ENCODE data around the gene SMARCD2.
A peak's percentile ranks its signal among the peaks of the same experiment; 100 is the strongest.
"Not testable (repeated sequence)": the region's sequence is repeated elsewhere in the genome, so short reads cannot be mapped to it uniquely, and the experiment has no call there.

The SMARCD2 gene

DNA sequence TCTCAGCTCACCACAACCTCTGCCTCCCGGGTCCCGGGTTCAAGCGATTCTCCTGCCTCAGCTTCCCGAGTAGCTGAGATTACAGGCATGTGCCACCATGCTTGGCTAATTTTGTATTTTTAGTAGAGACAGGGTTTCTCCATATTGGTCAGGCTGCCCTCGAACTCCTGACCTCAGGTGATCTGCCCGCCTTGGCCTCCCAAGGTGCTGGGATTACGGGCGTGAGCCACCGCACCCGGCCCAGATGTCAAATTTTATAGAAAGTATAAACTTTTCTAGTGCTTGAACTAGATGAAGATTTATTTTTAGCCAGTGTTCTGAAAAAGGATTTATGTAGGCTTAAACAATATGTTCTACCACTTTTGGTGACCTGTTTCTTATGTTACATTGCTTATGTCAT, 46.1 kb downstream of the SMARCD2 start:
- not testable (repeated sequence) for DNase-seq

DNA sequence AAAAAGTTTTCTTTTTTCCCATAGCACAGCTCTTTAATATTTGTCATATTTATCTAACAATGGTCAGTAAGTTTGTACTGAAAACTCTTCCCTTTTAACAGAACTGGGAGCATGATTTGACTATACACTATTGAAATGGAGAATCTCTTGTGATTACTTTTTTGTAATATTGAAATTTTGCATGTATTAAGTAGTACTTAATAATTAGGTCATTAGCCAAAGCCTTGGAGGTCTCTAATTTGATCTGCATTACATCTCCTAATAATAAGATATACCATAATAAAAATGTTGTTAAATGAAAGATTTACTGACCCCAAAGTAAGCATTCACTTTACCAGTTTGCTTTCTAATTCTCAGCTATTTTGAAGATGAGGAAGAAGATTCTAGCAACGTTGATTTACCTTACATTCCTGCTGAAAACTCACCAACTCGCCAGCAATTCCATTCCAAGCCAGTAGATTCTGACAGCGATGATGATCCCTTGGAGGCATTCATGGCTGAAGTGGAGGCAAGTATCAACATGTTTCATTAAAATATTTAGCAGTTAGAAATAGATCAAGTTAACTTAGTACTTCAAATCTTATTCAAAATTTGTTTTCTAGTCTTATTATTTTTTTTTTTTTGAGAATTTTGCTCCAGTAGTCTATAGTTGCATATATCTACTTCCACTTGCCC, 50.3 kb downstream of the SMARCD2 start:
- DNase-seq, result no peak

DNA sequence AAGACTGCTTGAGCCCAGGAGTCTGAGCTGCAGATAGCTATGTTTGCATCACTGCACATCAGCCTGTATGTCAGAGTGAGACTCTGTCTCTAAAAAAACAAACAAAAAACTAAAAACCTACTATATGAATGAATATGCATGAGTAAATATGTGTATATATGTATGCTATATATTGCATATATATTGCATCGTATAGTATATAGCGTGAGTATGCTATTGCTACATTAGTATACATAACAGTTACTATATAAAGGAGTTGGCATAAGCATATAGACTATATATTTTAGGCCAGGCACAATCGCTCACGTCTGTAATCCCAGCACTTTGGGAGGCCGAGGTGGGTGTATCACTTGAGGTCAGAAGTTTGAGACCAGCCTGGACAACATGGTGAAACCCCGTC, 52.4 kb downstream of the SMARCD2 start:
- DNase-seq, result no peak

DNA sequence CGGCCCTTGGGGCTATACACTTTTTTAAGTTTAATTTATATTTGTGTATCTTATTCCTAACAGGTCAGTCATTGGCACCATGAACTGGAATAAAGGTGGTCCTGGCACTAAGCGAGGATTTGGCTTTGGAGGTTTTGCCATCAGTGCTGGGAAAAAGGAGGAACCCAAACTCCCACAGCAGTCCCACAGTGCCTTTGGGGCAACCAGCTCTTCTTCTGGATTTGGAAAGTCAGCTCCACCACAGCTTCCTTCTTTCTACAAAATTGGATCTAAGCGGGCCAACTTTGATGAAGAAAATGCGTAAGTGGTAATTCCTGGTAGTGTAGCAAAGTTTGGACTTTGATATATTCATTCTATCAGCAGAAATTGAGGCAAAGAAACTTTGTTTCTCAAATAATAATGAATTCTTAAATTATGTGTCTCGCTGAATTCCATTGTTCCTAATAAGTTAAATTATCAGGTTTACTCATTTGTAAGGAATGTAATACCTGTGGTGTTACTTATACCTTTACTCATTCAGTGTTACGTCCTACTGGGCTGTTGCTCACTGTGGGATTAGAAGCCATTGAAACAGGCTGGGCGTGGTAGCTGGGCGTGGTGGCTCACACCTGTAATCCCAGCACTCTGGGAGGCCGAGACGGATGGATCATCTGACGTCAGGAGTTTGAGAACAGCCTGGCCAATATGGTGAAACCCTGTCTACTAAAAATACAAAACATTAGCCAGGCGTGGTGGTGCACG, 55.3 kb downstream of the SMARCD2 start:
- no peak for DNase-seq

DNA sequence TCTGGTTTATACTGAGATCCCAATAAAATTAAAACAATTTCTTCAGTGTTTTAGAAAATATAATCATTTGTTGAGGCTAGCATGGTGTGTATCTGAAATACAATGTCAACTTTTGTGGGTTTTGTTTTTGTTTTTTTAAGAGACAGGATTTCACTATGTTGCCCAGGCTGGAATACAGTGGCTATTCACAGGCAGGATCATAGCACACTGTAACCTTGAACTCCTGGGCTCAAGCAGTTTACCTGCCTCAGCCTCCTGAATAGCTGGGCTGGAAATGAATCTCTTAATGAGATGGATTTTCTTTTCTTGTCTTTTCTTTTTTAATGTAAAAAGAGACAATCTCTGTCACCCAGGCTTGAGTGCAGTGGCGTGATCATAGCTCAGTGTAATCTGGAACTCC, 56.4 kb downstream of the SMARCD2 start:
- no peak for DNase-seq

DNA sequence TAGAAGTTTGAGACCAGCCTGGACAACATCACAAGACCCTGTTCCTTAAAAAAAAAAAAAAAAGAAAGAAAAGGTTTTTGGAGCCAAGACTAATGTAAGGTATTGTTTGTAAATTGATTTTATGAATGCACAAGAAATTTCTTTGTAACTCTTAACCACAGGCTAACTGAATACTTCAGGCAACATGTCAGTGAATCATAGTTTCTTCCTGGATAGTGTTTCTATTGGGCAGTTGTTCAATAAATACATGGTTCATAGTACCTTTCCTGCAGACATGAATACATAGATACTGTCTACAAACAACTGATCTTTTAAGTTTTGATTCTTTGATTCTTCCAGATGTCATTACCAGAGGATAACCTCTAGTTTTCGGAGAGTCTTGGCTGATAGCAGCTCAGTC, 56.9 kb downstream of the SMARCD2 start:
- DNase-seq, result peak; percentile 34

DNA sequence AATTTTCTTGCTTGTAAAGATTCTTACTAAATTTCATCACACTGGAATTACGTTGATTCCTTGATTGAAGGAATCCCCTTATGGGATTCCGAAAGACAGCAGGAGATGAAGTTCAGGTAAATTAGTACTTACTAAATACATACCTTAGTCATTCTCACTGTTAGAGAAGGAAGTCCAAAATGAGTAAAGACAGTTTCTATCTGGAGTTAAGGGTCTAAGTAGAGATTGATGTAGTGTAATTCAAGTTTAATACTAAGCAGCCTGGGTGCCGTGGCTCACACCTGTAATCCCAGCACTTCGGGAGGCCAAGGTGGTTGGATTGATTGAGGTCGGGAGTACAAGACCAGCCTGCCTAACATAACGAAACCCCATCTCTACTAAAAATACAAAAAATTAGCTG, 59.0 kb downstream of the SMARCD2 start:
- no peak for DNase-seq
